K562 (cell line): ENCODE results near the gene C3orf80. TPM values are rescaled to one million over a fixed set of nuclear protein-coding genes. Genes with fewer than 3 reads are reported as not detected.

Source experiments
- ATAC-seq: fragments of 200-7000 bp; cut with Tn5 transposase; 3 replicates; pipeline ENCODE4 v1.9.1; 2020; ENCODE audit warnings: moderate library complexity
- BruUV-seq: library from RNA; stranded (reverse); fragments of 400-500 nt; replicated peaks from 2 replicates; lab custom pipeline; 2021; lab: Mats Ljungman, UMichigan
- CTCF ChIA-PET: fragments of 300-600 bp; formaldehyde crosslinking; extraction: SDS; loops from one replicate; lab custom pipeline; 2021; ENCODE audit warnings: low intra/inter-chr PET ratio; lab: Yijun Ruan, JAX
- POLR2A ChIA-PET: fragments of 300-600, 350-650 bp; sonication (Branson Sonifier 250); formaldehyde crosslinking; extraction: SDS; loops from one replicate; lab custom pipeline; 2021; ENCODE audit warnings: antibody characterized with exemption, inconsistent platforms; lab: Yijun Ruan, JAX
- DNase-seq, 4 experiments: peaks; one replicate each; pipeline versions ENCODE4 v3.0.0 to v3.0.0-alpha.2; 2011 to 2018; ENCODE audit warnings: low spot score in 3 of 4, mixed read lengths in 3 of 4; ENCODE audit errors: extremely low read depth in 1 of 4
- FAIRE-seq: peaks from 2 replicates; lab custom pipeline; 2011; peaks lifted over from hg19 to GRCh38; lab: Jason Lieb, UNC
- H2AFZ ChIP-seq: 2 replicates; pipeline ENCODE4 v1.6.0; 2011; ENCODE audit warnings: low read depth, low read length, control low read depth, inconsistent platforms
- H3K27ac ChIP-seq: fragments of 200-600 bp; 3 replicates; pipeline ENCODE4 v1.8.0; 2011; ENCODE audit warnings: low read depth, mild to moderate bottlenecking, control low read depth, inconsistent platforms, low read length, moderate library complexity, mixed read lengths; ENCODE audit errors: extremely low read depth
- H3K27me3 ChIP-seq, 2 experiments: fragments of 300-600 bp in 1 of 2; 2 replicates in 1 of 2; 3 replicates in 1 of 2; pipeline versions ENCODE4 v1.6.0 to v1.8.0; 2011; ENCODE audit warnings: inconsistent platforms in 2 of 2, low read length in 2 of 2, mild to moderate bottlenecking in 1 of 2, mixed read lengths in 1 of 2, moderate library complexity in 1 of 2; ENCODE audit not compliant: control insufficient read depth in 2 of 2, insufficient read depth in 2 of 2
- H3K36me3 ChIP-seq: fragments of 300-600 bp; 3 replicates; pipeline ENCODE4 v1.8.0; 2011; ENCODE audit warnings: mild to moderate bottlenecking, low read length, inconsistent platforms; ENCODE audit not compliant: control insufficient read depth, insufficient read depth
- H3K4me1 ChIP-seq, 2 experiments: fragments of 200-600 bp in 1 of 2; replicated peaks in 1 of 2; 2 replicates in 1 of 2; 3 replicates in 1 of 2; pipeline versions ENCODE4 v1.5.1 to v1.8.0; 2011; ENCODE audit warnings: inconsistent platforms in 2 of 2, low read length in 2 of 2, mild to moderate bottlenecking in 1 of 2, mixed read lengths in 1 of 2, moderate library complexity in 1 of 2; ENCODE audit not compliant: control insufficient read depth in 2 of 2, insufficient read depth in 2 of 2
- H3K4me2 ChIP-seq: 2 replicates; pipeline ENCODE4 v1.6.1; 2011; ENCODE audit warnings: low read length, control low read depth, inconsistent platforms, mixed read lengths; ENCODE audit not compliant: insufficient read depth
- H3K4me3 ChIP-seq: fragments of 200-600 bp; sonication (generic), shearing (Covaris generic); 2 replicates; pipeline ENCODE4 v1.5.1; 2016; ENCODE audit warnings: control low read depth, inconsistent platforms
- H3K79me2 ChIP-seq: fragments of 200-600 bp; 3 replicates; pipeline ENCODE4 v1.8.0; 2011; ENCODE audit warnings: low read length, inconsistent platforms; ENCODE audit not compliant: control insufficient read depth, insufficient read depth
- H3K9ac ChIP-seq, 2 experiments: 2 replicates each; pipeline versions ENCODE4 v1.6.0 to v1.6.1; 2011; ENCODE audit warnings: low read depth in 2 of 2, low read length in 2 of 2, control low read depth in 1 of 2, inconsistent platforms in 1 of 2, mild to moderate bottlenecking in 1 of 2, mixed read lengths in 1 of 2; ENCODE audit not compliant: insufficient read depth in 1 of 2
- H3K9me1 ChIP-seq: one replicate; pipeline ENCODE4 v1.6.0; 2011; ENCODE audit warnings: inconsistent platforms, mild to moderate bottlenecking, low read length, moderate library complexity; ENCODE audit not compliant: control insufficient read depth, insufficient read depth
- H3K9me3 ChIP-seq: replicated peaks from 2 replicates; pipeline ENCODE4 v1.5.1; 2011; ENCODE audit warnings: low read depth, low read length, inconsistent platforms; ENCODE audit not compliant: control insufficient read depth, insufficient read depth
- H4K20me1 ChIP-seq: replicated peaks from 2 replicates; pipeline ENCODE4 v1.6.1; 2011; ENCODE audit warnings: low read length, inconsistent platforms, mixed read lengths; ENCODE audit not compliant: control insufficient read depth, insufficient read depth
- ASH1L ChIP-seq: fragments of 450-650 bp; IDR thresholded peaks from 2 replicates; pipeline ENCODE4 v1.6.1; 2018; ENCODE audit warnings: borderline replicate concordance, mild to moderate bottlenecking, low read depth; ENCODE audit not compliant: partially characterized antibody
- BRD4 ChIP-seq: fragments of 200-600 bp; sonication (generic); IDR thresholded peaks from 2 replicates; pipeline ENCODE4 v1.6.1; 2017; ENCODE audit warnings: inconsistent platforms
- C11orf30 ChIP-seq: fragments of 450-650 bp; IDR thresholded peaks from 2 replicates; pipeline ENCODE4 v1.6.1; 2016; ENCODE audit warnings: low read depth, mild to moderate bottlenecking
- HMGN3 ChIP-seq: IDR thresholded peaks from 2 replicates; pipeline ENCODE4 v1.6.1; 2011; ENCODE audit warnings: borderline replicate concordance, low read depth, mild to moderate bottlenecking, mixed read lengths, low read length; ENCODE audit not compliant: insufficient read length; ENCODE audit errors: extremely low read depth
- MAFF ChIP-seq: IDR thresholded peaks from 2 replicates; pipeline ENCODE4 v1.6.1; 2012; ENCODE audit warnings: low read length, improper control_type of control experiment
- MCM5 ChIP-seq: fragments of 450-650 bp; IDR thresholded peaks from 2 replicates; pipeline ENCODE4 v1.6.1; 2016; ENCODE audit warnings: low read depth
- PCBP2 ChIP-seq: fragments of 200-400 bp; formaldehyde crosslinking; IDR thresholded peaks from 2 replicates; pipeline ENCODE4 v1.6.1; 2018; ENCODE audit warnings: low read length, low read depth, mild to moderate bottlenecking, moderate library complexity; ENCODE audit not compliant: poor library complexity, severe bottlenecking
- RBM17 ChIP-seq: fragments of 200-400 bp; formaldehyde crosslinking; IDR thresholded peaks from 2 replicates; pipeline ENCODE4 v1.6.1; 2017; ENCODE audit warnings: low read depth, mild to moderate bottlenecking, low read length, borderline replicate concordance
- USF1 ChIP-seq: sonication (generic); formaldehyde crosslinking; IDR thresholded peaks from 2 replicates; pipeline ENCODE4 v1.9.0; 2022; ENCODE audit warnings: mild to moderate bottlenecking, missing genetic modification reagents
- ZNF184 ChIP-seq: sonication (generic); formaldehyde crosslinking; IDR thresholded peaks from 2 replicates; pipeline ENCODE4 v1.5.0; 2020; ENCODE audit warnings: missing genetic modification reagents
- ZNF316 ChIP-seq: fragments of 450-650 bp; IDR thresholded peaks from 2 replicates; pipeline ENCODE4 v1.6.1; 2016
- ZNF408 ChIP-seq: fragments of 250-450 bp; sonication (Bioruptor Pico); IDR thresholded peaks from 2 replicates; pipeline ENCODE4 v1.4.0; 2020; ENCODE audit warnings: low read depth, mild to moderate bottlenecking, moderate library complexity
- WGBS: fragments of 100-300 bp; shearing (Covaris generic); methylation state at CpG from one replicate; pipeline ENCODE4 v1.1.6; 2016; ENCODE audit warnings: low coverage, mixed read lengths; ENCODE audit not compliant: insufficient coverage; ENCODE audit errors: missing lambda C conversion rate; 5-methylcytosine and 5-hydroxymethylcytosine counted together
- in situ Hi-C: fragments of 300-500 bp; cut with MboI; formaldehyde crosslinking; loops from 4 replicates; pipeline ENCODE4 v1.15.0; 2018; ENCODE audit warnings: inconsistent platforms, mixed read lengths
- intact Hi-C: fragments of 100-400 bp; cut with micrococcal nuclease; formaldehyde crosslinking; loops from 2 replicates; pipeline ENCODE4 v1.14.2; 2022
- polyA plus RNA-seq, 8 experiments: library from polyadenylated mRNA; depleted of rRNA in 4 of 8; stranded (reverse) in 5 of 8; unstranded in 3 of 8; fragments of >200 nt; fragmentation: Nextera tagmentation in 2 of 8; fragmentation: Illumina TruSeq in 1 of 8; extraction: Ambion mirVana in 2 of 8; extraction: Trizol in 1 of 8; gene quantifications; 2 replicates each; pipeline versions ENCODE4 v1.2.1 to v1.2.3, GENCODE V29; 2011 to 2014; ENCODE audit warnings: inconsistent platforms in 1 of 8, missing spikeins in 1 of 8
- total RNA-seq, 7 experiments: library from RNA; depleted of rRNA in 6 of 7; stranded (reverse); fragments of >200 nt in 6 of 7; fragmentation: Illumina TruSeq in 2 of 7; extraction: Trizol in 2 of 7; gene quantifications; 2 replicates each; pipeline versions ENCODE4 v1.2.1 to v1.2.3, GENCODE V29; 2011 to 2021; ENCODE audit warnings: low replicate concordance in 1 of 7

C3orf80 gene
- total and polyA plus RNA-seq, 9 of the 15 experiments (the other 6 are each of a cell fraction or from before 2014, with no cell fraction given), result 0.03 to 0.75 (median 0.07) TPM

GRCh38 chr3:160218136-160218535, 7.1 kb upstream of the C3orf80 start (continued):
- TF ChIP-seq USF1 (no peak), ZNF184 (CRISPR knock-in tag) (no peak), ASH1L (no peak), RBM17 (no peak), HMGN3 (no peak)

GRCh38 chr3:160220038-160220437, 5.2 kb upstream of the C3orf80 start:
- 3% methylated on average over 2 of the region's 2 CpGs for WGBS
- in situ Hi-C loops, result loop anchor here (25.0 kb wide), 1 partner anchor 1017 kb away; no protein-coding TSS in a partner anchor
- FAIRE-seq (no peak), ATAC-seq (no peak), DNase-seq (no peak)
- no peaks in the 10 kb centered on the region for H3K9me1 ChIP-seq
- H4K20me1 ChIP-seq, result no peaks in the 10 kb centered on the region
- H3K9me3 ChIP-seq, result no peaks in the 10 kb centered on the region
- ChIA-PET POLR2A (interaction anchor here (1.1 kb wide), 1 partner anchor 10 kb away, joined by 3 read pairs; no protein-coding TSS in a partner anchor), CTCF (no interaction called here)
- H3K79me2 ChIP-seq, result no peaks in the 10 kb centered on the region
- no peak overlapping the region for H3K4me2 ChIP-seq
- H3K27ac ChIP-seq, result no peak overlapping the region
- no peak overlapping the region for H3K4me3 ChIP-seq
- intact Hi-C loops, result no loop called here
- no TSS peak for BruUV-seq
- no peak overlapping the region for H2AFZ ChIP-seq
- H3K9ac ChIP-seq, result no peak overlapping the region
- TF ChIP-seq MAFF (0 out of 2 replicates have a peak, but pooled peaks have one; percentile 8), ZNF408 (CRISPR knock-in tag) (no peak), BRD4 (no peak), C11orf30 (peak; percentile 40; the same call in 1 of the 2 replicates), MCM5 (no peak), ZNF316 (peak; percentile 80), PCBP2 (no peak)
- H3K27me3 ChIP-seq, result peaks cover 14 to 29% of the 10 kb centered on the region in 2 experiments; a peak in 4 of 5 replicates
- peaks cover 0 to 3% of the 10 kb centered on the region in 2 experiments; a peak in 2 of 5 replicates for H3K4me1 ChIP-seq
- H3K36me3 ChIP-seq, result no peaks in the 10 kb centered on the region
